Measurements from ENCODE around the gene JAK3.

The JAK3 gene

DNA sequence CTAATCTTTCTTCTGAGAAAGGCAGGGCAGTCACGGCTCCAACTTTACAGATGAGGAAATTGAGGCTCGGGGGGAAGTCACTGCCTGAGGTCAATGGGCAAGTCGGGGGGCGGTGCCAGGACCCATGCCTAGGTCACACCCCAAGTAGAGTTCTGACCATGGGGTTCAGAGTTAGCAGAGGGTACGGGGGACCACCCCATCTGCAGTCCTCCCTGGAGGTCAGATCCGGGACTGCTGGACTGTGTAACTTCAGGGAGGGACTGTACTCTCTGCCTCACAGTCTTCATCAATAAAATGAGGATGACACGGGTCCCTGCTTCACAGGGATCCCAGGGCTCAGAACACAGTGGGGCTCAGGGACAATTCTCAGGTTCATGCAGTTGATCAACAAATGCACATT, 31.7 kb upstream of the JAK3 start:
- Histone ChIP-seq H3K9ac (ENCODE audit: insufficient read length) (no peak overlapping the region), H3K9me3 (ENCODE audit: low read depth, low read length) (no peaks in the 10 kb centered on the region), H3K36me3 (ENCODE audit: insufficient read depth, low read length) (no peaks in the 10 kb centered on the region), H3K4me3 (no peak overlapping the region), H3K27ac (no peak overlapping the region)
- no peak for TF ChIP-seq EZH2 (IDR thresholded peaks at IDR 0.05)
- no peak for TF ChIP-seq FOXP2 (optimal IDR thresholded peaks at IDR 0.05; ENCODE audit: control extremely low read depth, extremely low read length, insufficient read depth)
- no peak for TF ChIP-seq POLR2AphosphoS5 (IDR thresholded peaks at IDR 0.05; ENCODE audit: borderline replicate concordance, low read depth, low read length)
- no peak for DNase-seq (ENCODE audit: low read depth, low spot score)

DNA sequence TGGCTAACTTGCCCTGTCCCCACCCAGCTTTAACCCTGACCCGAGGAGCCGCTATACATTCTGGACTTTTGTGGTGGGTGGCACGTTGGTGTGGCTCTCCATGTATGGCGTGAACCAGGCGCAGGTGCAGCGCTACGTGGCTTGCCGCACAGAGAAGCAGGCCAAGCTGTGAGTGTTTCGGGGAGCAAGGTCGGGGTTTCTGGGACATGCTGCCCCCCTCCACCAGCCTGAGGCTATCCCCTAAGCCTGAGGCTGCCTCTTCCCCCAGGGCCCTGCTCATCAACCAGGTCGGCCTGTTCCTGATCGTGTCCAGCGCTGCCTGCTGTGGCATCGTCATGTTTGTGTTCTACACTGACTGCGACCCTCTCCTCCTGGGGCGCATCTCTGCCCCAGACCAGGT, 29.9 kb upstream of the JAK3 start:
- DNase-seq (ENCODE audit: low read depth, low spot score): no peak
- Histone ChIP-seq H3K4me3 (no peak overlapping the region), H3K36me3 (ENCODE audit: insufficient read depth, low read length) (no peaks in the 10 kb centered on the region), H3K9ac (ENCODE audit: insufficient read length) (no peak overlapping the region), H3K27ac (no peak overlapping the region), H3K9me3 (ENCODE audit: low read depth, low read length) (no peaks in the 10 kb centered on the region)
- TF ChIP-seq EZH2 (IDR thresholded peaks at IDR 0.05) (no peak), FOXP2 (optimal IDR thresholded peaks at IDR 0.05; ENCODE audit: control extremely low read depth, extremely low read length, insufficient read depth) (no peak), POLR2AphosphoS5 (IDR thresholded peaks at IDR 0.05; ENCODE audit: borderline replicate concordance, low read depth, low read length) (no peak)

DNA sequence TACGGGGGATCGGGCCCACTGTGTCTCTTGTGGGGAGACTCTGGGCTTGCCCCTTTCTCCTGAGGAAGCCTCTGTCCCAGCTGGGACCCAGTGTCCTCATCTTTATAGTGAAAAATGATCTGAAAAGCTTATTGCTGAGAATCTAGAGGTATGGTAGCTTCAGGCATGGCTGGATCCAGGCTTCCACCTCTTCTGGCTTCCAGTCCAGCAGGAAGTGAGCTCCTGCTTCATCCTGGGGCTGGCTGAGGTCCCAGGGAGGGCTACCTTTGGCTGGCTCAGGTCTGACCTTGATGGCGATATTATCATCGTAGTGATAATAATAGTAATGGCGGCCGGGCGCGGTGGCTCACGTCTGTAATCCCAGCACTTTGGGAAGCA, 27.0 kb upstream of the JAK3 start:
- DNase-seq (ENCODE audit: low read depth, low spot score): no peak
- no peak overlapping the region for H3K4me3 ChIP-seq
- TF ChIP-seq POLR2AphosphoS5 (IDR thresholded peaks at IDR 0.05; ENCODE audit: borderline replicate concordance, low read depth, low read length) (no peak), EZH2 (IDR thresholded peaks at IDR 0.05) (no peak), FOXP2 (optimal IDR thresholded peaks at IDR 0.05; ENCODE audit: control extremely low read depth, extremely low read length, insufficient read depth) (no peak)
- no peak overlapping the region for H3K27ac ChIP-seq
- no peaks in the 10 kb centered on the region for H3K9me3 ChIP-seq (ENCODE audit: low read depth, low read length)
- H3K9ac ChIP-seq (ENCODE audit: insufficient read length): no peak overlapping the region
- no peaks in the 10 kb centered on the region for H3K36me3 ChIP-seq (ENCODE audit: insufficient read depth, low read length)

DNA sequence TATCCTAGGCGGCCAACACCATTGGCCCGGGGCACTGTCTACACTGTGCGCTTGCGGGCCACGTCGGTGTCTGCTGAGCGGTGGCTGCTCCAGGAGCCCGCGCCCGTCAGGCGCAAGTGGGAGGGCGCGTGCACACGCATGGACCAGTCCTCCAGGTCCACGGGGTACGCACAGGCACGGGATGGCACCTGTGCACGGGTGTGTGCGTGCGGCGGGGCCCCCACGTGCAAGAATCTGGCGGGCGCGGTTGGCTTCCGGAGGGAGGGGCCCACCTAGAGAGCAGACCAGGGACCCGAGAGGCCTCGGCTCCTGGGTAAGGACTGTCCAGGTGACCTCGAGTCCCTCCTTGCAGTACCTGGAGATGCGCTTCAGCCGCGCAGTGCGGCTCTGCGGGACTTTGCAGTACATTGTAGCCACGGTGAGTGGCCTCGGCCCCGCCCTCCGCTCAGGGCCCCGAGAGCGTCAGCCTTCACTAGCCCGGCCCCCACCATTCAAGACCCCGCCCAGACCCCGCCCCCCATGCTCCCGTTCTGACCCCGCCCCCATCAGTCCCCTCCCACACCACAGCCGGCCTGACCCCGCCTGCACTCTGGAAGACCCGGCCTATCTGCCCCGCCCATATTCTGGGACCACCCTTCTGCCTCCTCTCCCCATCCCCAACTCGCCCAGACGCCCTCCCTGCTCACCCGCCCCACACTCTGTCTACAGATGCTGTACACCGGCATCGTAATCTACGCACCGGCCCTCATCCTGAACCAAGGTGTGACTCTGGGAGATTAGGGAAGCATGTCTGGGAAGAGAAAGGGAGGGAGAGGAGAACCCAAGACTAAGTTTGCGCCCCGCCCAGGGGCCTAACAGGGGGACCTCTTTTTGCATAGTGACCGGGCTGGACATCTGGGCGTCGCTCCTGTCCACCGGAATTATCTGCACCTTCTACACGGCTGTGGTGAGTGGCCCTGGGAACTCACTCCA, 26.3 kb upstream of the JAK3 start:
- Histone ChIP-seq H3K4me3 (peak overlapping the region; percentile 77), H3K9ac (ENCODE audit: insufficient read length) (no peak overlapping the region), H3K27ac (no peak overlapping the region), H3K36me3 (ENCODE audit: insufficient read depth, low read length) (no peaks in the 10 kb centered on the region), H3K9me3 (ENCODE audit: low read depth, low read length) (no peaks in the 10 kb centered on the region)
- TF ChIP-seq EZH2 (IDR thresholded peaks at IDR 0.05) (no peak), FOXP2 (optimal IDR thresholded peaks at IDR 0.05; ENCODE audit: control extremely low read depth, extremely low read length, insufficient read depth) (no peak), POLR2AphosphoS5 (IDR thresholded peaks at IDR 0.05; ENCODE audit: borderline replicate concordance, low read depth, low read length) (no peak)
- no peak for DNase-seq (ENCODE audit: low read depth, low spot score)

DNA sequence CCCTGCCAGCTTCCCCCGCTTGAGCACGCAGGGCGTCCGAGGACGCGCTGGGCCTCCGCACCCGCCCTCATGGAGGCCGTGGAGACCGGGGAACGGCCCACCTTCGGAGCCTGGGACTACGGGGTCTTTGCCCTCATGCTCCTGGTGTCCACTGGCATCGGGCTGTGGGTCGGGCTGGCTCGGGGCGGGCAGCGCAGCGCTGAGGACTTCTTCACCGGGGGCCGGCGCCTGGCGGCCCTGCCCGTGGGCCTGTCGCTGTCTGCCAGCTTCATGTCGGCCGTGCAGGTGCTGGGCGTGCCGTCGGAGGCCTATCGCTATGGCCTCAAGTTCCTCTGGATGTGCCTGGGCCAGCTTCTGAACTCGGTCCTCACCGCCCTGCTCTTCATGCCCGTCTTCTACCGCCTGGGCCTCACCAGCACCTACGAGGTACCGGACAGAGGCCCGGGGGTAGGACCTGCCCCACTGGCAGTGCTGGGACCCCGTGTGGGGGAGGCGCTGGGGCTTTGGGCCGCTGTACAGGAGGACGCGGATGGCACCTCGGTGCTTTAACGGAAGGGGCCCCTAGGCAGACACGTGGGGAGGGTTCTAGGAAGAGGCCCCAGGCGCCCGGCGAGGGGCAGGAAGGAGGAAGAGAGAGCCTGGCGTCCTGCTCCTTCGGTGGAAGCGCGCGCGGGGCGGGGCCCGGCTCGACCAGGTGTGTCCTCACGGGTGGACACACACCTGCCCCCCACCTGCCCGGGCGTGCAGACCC, 24.6 kb upstream of the JAK3 start:
- Histone ChIP-seq H3K9ac (ENCODE audit: insufficient read length) (no peak overlapping the region), H3K27ac (no peak overlapping the region), H3K4me3 (no peak overlapping the region), H3K36me3 (ENCODE audit: insufficient read depth, low read length) (no peaks in the 10 kb centered on the region), H3K9me3 (ENCODE audit: low read depth, low read length) (no peaks in the 10 kb centered on the region)
- no peak for DNase-seq (ENCODE audit: low read depth, low spot score)
- TF ChIP-seq FOXP2 (optimal IDR thresholded peaks at IDR 0.05; ENCODE audit: control extremely low read depth, extremely low read length, insufficient read depth) (no peak), EZH2 (IDR thresholded peaks at IDR 0.05) (no peak), POLR2AphosphoS5 (IDR thresholded peaks at IDR 0.05; ENCODE audit: borderline replicate concordance, low read depth, low read length) (no peak)

DNA sequence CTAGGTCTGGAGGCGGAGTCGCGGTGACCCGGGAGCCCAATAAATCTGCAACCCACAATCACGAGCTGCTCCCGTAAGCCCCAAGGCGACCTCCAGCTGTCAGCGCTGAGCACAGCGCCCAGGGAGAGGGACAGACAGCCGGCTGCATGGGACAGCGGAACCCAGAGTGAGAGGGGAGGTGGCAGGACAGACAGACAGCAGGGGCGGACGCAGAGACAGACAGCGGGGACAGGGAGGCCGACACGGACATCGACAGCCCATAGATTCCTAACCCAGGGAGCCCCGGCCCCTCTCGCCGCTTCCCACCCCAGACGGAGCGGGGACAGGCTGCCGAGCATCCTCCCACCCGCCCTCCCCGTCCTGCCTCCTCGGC, 24.1 kb upstream of the JAK3 start, which contains the start of gene SLC5A5:
TSS of gene SLC5A5 (plus strand) at position 68 of the 373 bp plus-strand sequence. CDS start 375 bp downstream, outside the sequence.
- no peak within 1 kb of the TSS for H3K9ac ChIP-seq (ENCODE audit: insufficient read length)
- TF ChIP-seq POLR2AphosphoS5 (IDR thresholded peaks at IDR 0.05; ENCODE audit: borderline replicate concordance, low read depth, low read length) (no peak), FOXP2 (optimal IDR thresholded peaks at IDR 0.05; ENCODE audit: control extremely low read depth, extremely low read length, insufficient read depth) (no peak), EZH2 (IDR thresholded peaks at IDR 0.05) (no peak)
- H3K27ac ChIP-seq: no peak within 1 kb of the TSS
- H3K9me3 ChIP-seq (ENCODE audit: low read depth, low read length): no peaks in the 10 kb centered on the region
- no peak within 1 kb of the TSS for H3K4me3 ChIP-seq
- no peak for DNase-seq (ENCODE audit: low read depth, low spot score)
- H3K36me3 ChIP-seq (ENCODE audit: insufficient read depth, low read length): no peaks in the 10 kb centered on the region

DNA sequence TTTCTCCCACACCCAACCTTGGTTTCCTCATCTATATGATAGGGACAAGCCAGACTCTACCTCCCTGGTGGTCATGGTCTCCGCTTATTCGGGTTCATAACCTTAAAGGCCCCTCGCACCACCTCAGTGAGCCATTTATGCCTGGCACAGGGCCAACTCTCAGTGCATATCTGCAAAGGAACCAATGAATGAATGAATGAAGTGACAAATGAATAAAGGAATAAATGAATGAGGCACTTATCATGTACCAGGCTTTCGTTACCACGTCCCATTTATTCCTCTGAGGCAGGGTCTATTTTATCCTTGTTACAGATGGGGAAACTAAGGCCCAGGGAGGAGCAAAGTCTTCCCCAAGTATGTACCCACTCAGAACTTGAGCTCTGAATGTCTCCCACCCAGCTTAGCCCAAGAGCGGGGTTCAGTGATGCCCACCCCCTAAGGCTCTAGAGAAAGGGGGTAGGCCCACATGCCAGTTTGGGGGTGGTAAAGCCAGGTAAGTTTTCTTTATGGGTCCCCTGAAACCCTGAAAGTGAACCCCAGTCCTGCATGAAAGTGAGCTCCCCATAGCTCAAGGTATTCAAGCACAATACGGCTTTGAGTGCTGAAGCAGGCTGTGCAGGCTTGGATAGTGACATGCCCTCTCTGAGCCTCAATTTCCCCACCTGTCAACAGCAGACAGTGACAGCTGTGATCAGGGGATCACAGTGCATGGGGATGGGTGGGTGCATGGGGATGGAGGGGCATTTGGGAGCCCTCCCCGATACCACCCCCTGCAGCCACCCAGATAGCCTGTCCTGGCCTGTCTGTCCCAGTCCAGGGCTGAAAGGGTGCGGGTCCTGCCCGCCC, 23.5 kb upstream of the JAK3 start:
- Histone ChIP-seq H3K36me3 (ENCODE audit: insufficient read depth, low read length) (no peaks in the 10 kb centered on the region), H3K9me3 (ENCODE audit: low read depth, low read length) (no peaks in the 10 kb centered on the region), H3K27ac (no peak overlapping the region), H3K9ac (ENCODE audit: insufficient read length) (no peak overlapping the region), H3K4me3 (no peak overlapping the region)
- DNase-seq (ENCODE audit: low read depth, low spot score): no peak
- TF ChIP-seq EZH2 (IDR thresholded peaks at IDR 0.05): no peak
- no peak for TF ChIP-seq FOXP2 (optimal IDR thresholded peaks at IDR 0.05; ENCODE audit: control extremely low read depth, extremely low read length, insufficient read depth)
- no peak for TF ChIP-seq POLR2AphosphoS5 (IDR thresholded peaks at IDR 0.05; ENCODE audit: borderline replicate concordance, low read depth, low read length)

Data from SK-N-MC (cell line).